AG08396 (cell line): ENCODE results near the gene PLA2G12A.
A peak's percentile ranks its signal among the peaks of the same experiment; 100 is the strongest.

ENCODE experiments used
- DNase-seq: peaks from one replicate; pipeline ENCODE4 v3.0.0; 2012; ENCODE audit warnings: low spot score, mixed read lengths

Gene PLA2G12A

GRCh38 chr4:109729718-109730618, at the start of gene PLA2G12A:
Gene PLA2G12A (minus strand): TSS chr4:109730070. CDS start chr4:109729809, 261 bp downstream.
- peak; percentile 94 for DNase-seq

GRCh38 chr4:109764789-109765402, 35.0 kb upstream of the PLA2G12A start:
- no peak for DNase-seq

GRCh38 chr4:109764376-109764775, 34.5 kb upstream of the PLA2G12A start:
- no peak for DNase-seq

DNA sequence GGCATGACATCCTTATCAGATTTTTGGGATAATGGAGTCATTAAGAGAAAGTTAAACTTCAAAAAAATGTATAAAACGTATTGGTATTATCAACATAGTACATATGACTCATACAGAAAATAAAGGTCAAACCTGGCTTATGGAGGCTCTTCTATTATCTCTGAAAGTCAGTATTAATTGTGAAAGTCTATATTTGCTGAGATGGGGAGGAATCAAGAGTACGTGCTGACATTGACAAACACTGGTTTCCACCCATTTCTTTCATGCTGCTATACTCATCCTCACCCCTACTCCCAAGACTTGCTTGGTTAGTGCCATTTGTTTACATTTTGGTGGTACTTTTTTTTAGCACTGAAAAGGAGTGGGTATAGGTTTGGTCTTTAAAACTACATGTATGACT, 30.8 kb upstream of the PLA2G12A start:
- no peak for DNase-seq

- DNase-seq, result no peak
These were observed 25.8 kb upstream of the PLA2G12A start for GRCh38 chr4:109755656-109756055.

- no peak for DNase-seq
These were observed 24.4 kb upstream of the PLA2G12A start for GRCh38 chr4:109754093-109754857.

- DNase-seq, result no peak
These were observed 22.7 kb upstream of the PLA2G12A start for GRCh38 chr4:109752525-109752924.

DNA sequence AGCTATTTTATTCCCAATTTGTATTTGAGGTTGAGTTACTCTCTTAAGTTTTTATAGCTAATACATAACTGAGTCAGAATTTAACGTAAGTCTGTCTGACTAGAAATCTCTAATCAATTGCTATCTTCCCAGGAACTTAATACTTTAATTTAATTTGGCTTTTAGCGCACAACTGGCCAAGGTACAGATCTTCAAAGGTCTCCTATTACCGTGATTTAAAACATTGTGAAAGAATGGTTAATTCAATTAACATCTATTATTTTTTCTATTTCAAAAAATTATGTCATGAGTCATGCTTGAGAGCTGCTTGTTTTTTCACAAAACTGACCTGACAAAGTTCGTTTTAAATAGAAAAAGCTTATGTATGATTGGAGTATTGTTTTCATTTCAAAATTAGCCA, 22.0 kb upstream of the PLA2G12A start:
- DNase-seq, result no peak

DNA sequence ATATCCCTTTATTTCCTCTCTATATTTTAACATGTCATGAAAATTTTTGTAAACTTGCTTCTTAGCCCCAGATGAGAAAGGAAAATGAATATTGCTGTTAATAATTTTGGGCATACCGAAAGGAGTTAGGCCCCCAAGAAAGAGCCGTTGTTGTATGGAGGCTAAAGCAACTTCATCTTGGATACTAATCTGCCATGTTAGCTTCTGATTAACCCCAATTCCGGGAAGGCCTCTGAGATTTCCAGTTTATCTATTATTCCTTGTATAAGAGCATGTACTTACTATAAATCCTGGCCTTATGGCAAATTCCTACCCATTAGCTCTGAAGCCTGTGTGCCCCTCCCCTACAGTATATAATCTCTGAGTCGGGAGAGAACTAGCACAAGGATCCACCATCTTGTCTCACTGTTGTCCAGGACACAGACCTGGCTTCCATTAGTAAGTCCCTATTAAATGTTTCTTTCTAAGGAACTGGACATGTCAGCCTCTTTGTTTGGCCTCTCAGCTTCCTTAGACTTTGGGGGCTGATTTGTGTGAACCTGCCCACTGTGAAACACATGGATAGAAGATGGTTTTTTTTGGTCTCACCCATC, 20.9 kb upstream of the PLA2G12A start:
- DNase-seq, result no peak

DNA sequence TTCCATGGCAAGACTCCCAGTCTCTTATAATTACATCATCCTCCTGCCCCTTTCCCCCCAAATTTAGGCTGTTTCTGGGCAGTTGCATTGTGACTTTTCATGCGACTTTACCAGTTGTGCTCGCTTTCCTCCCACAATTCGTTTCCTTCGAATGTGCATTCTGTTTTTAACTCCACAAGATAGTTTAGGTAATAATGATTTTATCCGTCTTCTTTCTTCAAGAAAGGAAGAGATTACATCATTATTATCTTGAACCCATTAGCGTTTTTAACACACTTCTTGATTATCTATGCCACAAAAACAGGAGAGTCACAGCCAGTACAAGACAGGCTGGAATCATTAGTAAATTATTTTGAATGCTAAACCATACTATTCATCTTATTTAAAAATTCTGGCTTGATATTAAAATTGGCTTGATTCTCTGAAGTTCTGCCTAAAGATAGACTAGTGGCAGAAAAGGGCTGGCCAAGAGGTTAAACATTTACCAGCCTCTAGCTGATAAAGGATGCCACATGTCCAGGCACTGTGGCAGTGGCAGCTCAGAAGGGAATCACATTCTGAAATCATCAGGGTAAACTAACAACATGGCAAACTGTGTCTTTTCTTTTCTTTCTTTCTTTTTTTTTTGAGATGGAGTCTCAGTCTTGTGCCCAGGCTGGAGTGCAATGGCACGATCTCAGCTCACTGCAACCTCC, 19.7 kb upstream of the PLA2G12A start:
- DNase-seq, result no peak

DNA sequence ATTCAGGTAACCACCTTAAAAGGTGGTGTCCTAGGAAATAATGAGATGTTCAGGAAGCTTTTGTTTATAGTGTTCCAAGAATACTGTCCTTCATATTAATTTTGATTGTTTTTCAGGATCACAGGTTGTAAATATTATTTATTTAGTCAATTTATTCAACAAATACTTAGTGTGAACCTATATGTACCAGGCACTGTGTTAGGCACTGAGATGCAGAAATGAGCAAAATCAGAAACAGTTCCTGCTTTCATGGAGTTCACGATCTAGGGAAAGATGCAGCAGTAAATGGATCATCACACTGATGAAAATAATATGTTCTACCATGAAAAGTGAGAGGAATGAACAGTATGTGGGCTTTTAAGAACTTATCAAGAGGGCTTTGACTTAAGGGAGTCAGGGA, 18.2 kb upstream of the PLA2G12A start:
- no peak for DNase-seq

GRCh38 chr4:109746728-109747127, 16.9 kb upstream of the PLA2G12A start:
- DNase-seq, result no peak

DNA sequence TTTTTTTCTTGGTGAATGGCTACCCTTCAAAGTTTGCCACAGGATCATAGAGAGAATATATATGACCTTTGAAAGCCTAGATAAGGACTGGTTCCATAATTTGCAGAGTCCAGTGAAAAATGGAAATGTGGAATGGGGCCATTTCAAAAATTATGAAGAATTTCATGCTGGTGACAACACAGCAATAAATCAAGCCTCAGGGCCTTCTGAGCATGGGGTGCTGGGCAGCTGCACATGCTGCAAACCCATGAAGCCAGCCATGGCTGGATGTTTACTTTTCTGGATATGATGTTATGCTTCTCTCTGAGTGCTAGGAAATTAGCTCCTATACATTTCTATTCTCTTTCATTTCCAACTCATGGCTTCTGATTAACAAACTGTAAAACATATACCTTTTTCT, 16.0 kb upstream of the PLA2G12A start:
- no peak for DNase-seq

DNA sequence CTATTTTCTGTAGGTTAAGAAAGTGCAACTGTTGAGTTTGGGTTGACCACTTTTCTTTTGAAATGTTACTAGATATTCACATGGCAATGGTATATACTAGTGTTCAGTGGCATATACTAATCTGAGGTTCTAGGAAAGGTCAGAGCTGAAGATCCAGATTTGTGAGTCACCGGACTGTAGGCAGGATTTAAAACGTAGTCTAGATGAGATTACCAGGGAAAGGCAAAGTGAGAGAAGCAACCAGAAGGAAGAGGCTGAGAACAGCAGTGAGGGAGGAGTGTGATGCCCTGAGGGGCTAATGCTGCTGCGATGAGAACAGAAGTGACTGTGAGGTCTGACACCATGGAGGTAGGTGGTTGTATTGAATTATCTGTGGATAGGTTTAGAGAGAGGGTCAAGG, 9.7 kb upstream of the PLA2G12A start:
- no peak for DNase-seq

DNA sequence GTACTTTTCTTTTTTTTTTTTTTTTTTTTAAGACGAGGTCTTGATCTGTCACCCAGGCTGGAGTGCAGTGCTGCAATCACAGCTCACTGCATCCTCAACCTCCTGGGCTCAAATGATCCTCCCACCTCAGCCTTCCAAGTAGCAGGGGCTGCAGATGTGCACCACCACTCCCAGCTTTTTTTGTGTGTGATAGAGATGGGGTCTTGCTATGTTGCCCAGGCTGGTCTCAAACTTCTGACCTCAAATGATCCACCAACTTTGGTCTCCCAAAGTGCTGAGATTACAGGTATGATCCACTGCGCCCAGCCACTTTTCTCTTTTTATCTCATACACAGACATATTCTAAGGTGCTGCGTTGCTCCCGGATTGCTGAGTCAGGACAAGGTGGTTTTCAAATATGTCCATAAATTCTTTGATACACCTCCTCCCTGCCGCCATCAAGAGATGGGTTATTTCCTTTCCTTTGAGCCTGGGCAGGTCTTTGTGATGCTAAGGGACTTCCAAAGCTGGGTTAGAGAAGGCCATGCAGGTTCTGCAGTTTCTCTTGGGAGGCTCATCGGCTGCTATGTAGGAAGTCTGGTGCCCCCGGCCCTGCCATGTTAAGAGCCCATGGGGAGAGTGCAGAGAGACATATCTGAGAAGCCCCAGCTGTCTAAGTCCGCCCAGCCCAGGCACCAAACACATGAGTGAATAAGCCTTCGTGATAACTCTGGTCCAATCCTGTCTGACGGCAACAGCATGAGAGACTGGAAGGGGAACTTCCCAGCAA, 8.4 kb upstream of the PLA2G12A start:
- DNase-seq, result no peak

GRCh38 chr4:109735566-109736365, 5.9 kb upstream of the PLA2G12A start:
- DNase-seq, result no peak

DNA sequence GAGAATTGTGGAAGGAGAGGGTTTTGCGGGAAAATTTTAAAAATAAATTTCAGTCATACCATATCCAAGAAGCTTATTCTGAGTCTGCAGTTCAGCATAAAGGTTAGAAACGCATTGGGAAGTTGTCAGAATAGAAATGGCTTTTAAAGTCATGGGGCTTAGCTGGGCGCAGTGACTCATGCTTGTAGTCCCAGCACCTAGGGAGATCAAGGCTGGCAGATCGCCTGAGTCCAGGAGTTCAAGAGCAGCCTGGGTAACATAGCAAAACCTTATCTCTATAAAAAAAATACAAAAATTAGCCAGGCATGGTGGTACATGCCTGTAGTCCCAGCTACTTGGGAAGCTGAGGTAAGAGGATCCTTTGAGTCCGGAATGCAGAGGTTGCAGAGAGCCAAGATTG, 3.9 kb upstream of the PLA2G12A start:
- no peak for DNase-seq

- no peak for DNase-seq
These were observed 1.0 kb upstream of the PLA2G12A start for GRCh38 chr4:109730619-109731545.

GRCh38 chr4:109729117-109729717, 653 bp downstream of the PLA2G12A start:
- no peak for DNase-seq
